HEK293T (cell line): ENCODE measurements around the gene TPO.

Experiments
- CTCF ChIA-PET: fragments of 350-600 bp; formaldehyde crosslinking; extraction: SDS; loops from one replicate; lab custom pipeline; 2021; ENCODE audit warnings: antibody characterized with exemption, inconsistent platforms; lab: Yijun Ruan, JAX
- POLR2A ChIA-PET: fragments of 350-600 bp; formaldehyde crosslinking; extraction: SDS; loops from one replicate; lab custom pipeline; 2020; ENCODE audit warnings: antibody characterized with exemption, inconsistent platforms; lab: Yijun Ruan, JAX
- DNase-seq: peaks from one replicate; pipeline ENCODE4 v3.0.0; 2012; ENCODE audit warnings: mixed read lengths; ENCODE audit errors: extremely low spot score
- ARNT ChIP-seq: fragments of 450-650 bp; IDR thresholded peaks from 2 replicates; pipeline ENCODE4 v1.6.1; 2017; ENCODE audit warnings: mild to moderate bottlenecking
- BHLHE40 ChIP-seq: fragments of 450-650 bp; IDR thresholded peaks from 2 replicates; pipeline ENCODE4 v1.6.1; 2016; ENCODE audit warnings: mild to moderate bottlenecking, moderate library complexity, borderline replicate concordance
- CTBP1 ChIP-seq: fragments of 450-650 bp; IDR thresholded peaks from 2 replicates; pipeline ENCODE4 v1.6.1; 2016; ENCODE audit warnings: borderline replicate concordance
- ELF4 ChIP-seq: fragments of 450-650 bp; IDR thresholded peaks from 2 replicates; pipeline ENCODE4 v1.6.1; 2017; ENCODE audit warnings: antibody characterized with exemption
- FOXA1 ChIP-seq: fragments of 450-650 bp; IDR thresholded peaks from 2 replicates; pipeline ENCODE4 v1.6.1; 2016; ENCODE audit warnings: mild to moderate bottlenecking
- FOXK2 ChIP-seq: fragments of 450-650 bp; IDR thresholded peaks from 2 replicates; pipeline ENCODE4 v1.6.1; 2016; ENCODE audit warnings: mild to moderate bottlenecking
- FOXM1 ChIP-seq: fragments of 450-650 bp; IDR thresholded peaks from 2 replicates; pipeline ENCODE4 v1.6.1; 2017; ENCODE audit warnings: mild to moderate bottlenecking, borderline replicate concordance
- HDGF ChIP-seq: fragments of 450-650 bp; IDR thresholded peaks from 2 replicates; pipeline ENCODE4 v1.6.1; 2017; ENCODE audit warnings: antibody characterized with exemption, borderline replicate concordance
- L3MBTL2 ChIP-seq: fragments of 450-650 bp; conservative IDR thresholded peaks from 2 replicates; pipeline ENCODE4 v1.6.1; 2016; ENCODE audit warnings: mild to moderate bottlenecking
- LEF1 ChIP-seq: fragments of 450-650 bp; IDR thresholded peaks from 2 replicates; pipeline ENCODE4 v1.6.1; 2017; ENCODE audit warnings: mild to moderate bottlenecking, borderline replicate concordance
- NFRKB ChIP-seq: fragments of 450-650 bp; IDR thresholded peaks from 2 replicates; pipeline ENCODE4 v1.6.1; 2016; ENCODE audit warnings: mild to moderate bottlenecking, moderate library complexity
- PKNOX1 ChIP-seq: fragments of 450-650 bp; IDR thresholded peaks from 2 replicates; pipeline ENCODE4 v1.6.1; 2016
- SP1 ChIP-seq: fragments of 450-650 bp; IDR thresholded peaks from 2 replicates; pipeline ENCODE4 v1.6.1; 2017
- SUZ12 ChIP-seq: fragments of 450-650 bp; IDR thresholded peaks from 2 replicates; pipeline ENCODE4 v1.6.1; 2016; ENCODE audit warnings: mild to moderate bottlenecking
- TARDBP ChIP-seq: fragments of 450-650 bp; IDR thresholded peaks from 2 replicates; pipeline ENCODE4 v1.6.1; 2016
- ZNF384 ChIP-seq: fragments of 450-650 bp; IDR thresholded peaks from 2 replicates; pipeline ENCODE4 v1.6.1; 2016

TPO gene

GRCh38 chr2:1458432-1458831, 45.2 kb downstream of the TPO start:
- DNase-seq = no peak
- ChIA-PET POLR2A (no interaction called here), CTCF (no interaction called here)
- no peak for TF ChIP-seq PKNOX1
- no peak for TF ChIP-seq FOXM1
- TF ChIP-seq NFRKB = no peak
- no peak for TF ChIP-seq SUZ12
- TF ChIP-seq BHLHE40 = no peak
- no peak for TF ChIP-seq TARDBP

- ChIA-PET CTCF (no interaction called here), POLR2A (no interaction called here)
- DNase-seq = no peak
- TF ChIP-seq ARNT (no peak), CTBP1 (no peak), ZNF384 (no peak), HDGF (no peak), TARDBP (no peak), FOXA1 (no peak), LEF1 (no peak), L3MBTL2 (no peak), FOXK2 (no peak), NFRKB (no peak), ELF4 (no peak), BHLHE40 (no peak), SUZ12 (no peak), PKNOX1 (no peak), SP1 (no peak), FOXM1 (no peak)
These were observed 46.5 kb downstream of the TPO start for GRCh38 chr2:1459727-1460126.

- no peak for DNase-seq
- ChIA-PET POLR2A (no interaction called here), CTCF (interaction anchor here (1.0 kb wide), 1 partner anchor 321 kb away, joined by 3 read pairs; no protein-coding TSS in a partner anchor)
- TF ChIP-seq L3MBTL2 (no peak), ZNF384 (no peak), ELF4 (no peak), SP1 (no peak), LEF1 (no peak), PKNOX1 (no peak)
These were observed 47.7 kb downstream of the TPO start for GRCh38 chr2:1460851-1461418.

GRCh38 chr2:1461507-1462390, 48.5 kb downstream of the TPO start:
- ChIA-PET CTCF (no interaction called here), POLR2A (no interaction called here)
- TF ChIP-seq NFRKB (no peak), CTBP1 (no peak), LEF1 (no peak), ARNT (no peak), HDGF (no peak), FOXM1 (no peak), ZNF384 (no peak), TARDBP (no peak), L3MBTL2 (no peak), BHLHE40 (no peak), PKNOX1 (no peak), FOXA1 (no peak), SP1 (no peak), FOXK2 (no peak), SUZ12 (no peak), ELF4 (no peak)
- DNase-seq = no peak

GRCh38 chr2:1462994-1463393, 49.7 kb downstream of the TPO start:
- no peak for DNase-seq
- ChIA-PET CTCF (no interaction called here), POLR2A (no interaction called here)
- TF ChIP-seq ZNF384 (no peak), HDGF (no peak), BHLHE40 (no peak), PKNOX1 (peak; percentile 28; the same call in 1 of the 2 replicates), TARDBP (no peak), FOXA1 (no peak), ARNT (no peak)
